KMS-11 (cell line): ENCODE data around the gene DLG2.

ENCODE experiments used
- H2AFZ ChIP-seq: fragments of 200-600 bp; sonication (generic); 2 replicates; pipeline ENCODE4 v1.6.1; 2016; ENCODE audit warnings: antibody characterized with exemption, mixed run types, low read depth
- H3K27ac ChIP-seq: fragments of 200-600 bp; sonication (generic); 2 replicates; pipeline ENCODE4 v1.6.1; 2016; ENCODE audit warnings: mild to moderate bottlenecking, mixed run types
- H3K27me3 ChIP-seq: fragments of 200-600 bp; sonication (generic); 2 replicates; pipeline ENCODE4 v1.6.1; 2017; ENCODE audit warnings: mild to moderate bottlenecking, low read depth, mixed run types, moderate library complexity; ENCODE audit not compliant: insufficient read depth
- H3K36me3 ChIP-seq: fragments of 200-600 bp; sonication (generic); 2 replicates; pipeline ENCODE4 v1.6.1; 2017; ENCODE audit warnings: mild to moderate bottlenecking, mixed run types; ENCODE audit not compliant: insufficient read depth
- H3K4me1 ChIP-seq: fragments of 200-600 bp; sonication (generic); 2 replicates; pipeline ENCODE4 v1.6.1; 2016; ENCODE audit warnings: mild to moderate bottlenecking, low read depth, mixed run types; ENCODE audit not compliant: poor library complexity, severe bottlenecking
- H3K4me2 ChIP-seq: fragments of 200-600 bp; sonication (generic); 2 replicates; pipeline ENCODE4 v1.7.0; 2016; ENCODE audit warnings: mild to moderate bottlenecking, mixed run types
- H3K4me3 ChIP-seq: fragments of 200-600 bp; sonication (generic); IDR thresholded peaks from 2 replicates; pipeline ENCODE4 v1.6.1; 2017; ENCODE audit warnings: low read depth, low read length, mixed read lengths; ENCODE audit not compliant: insufficient read depth
- H3K79me2 ChIP-seq: fragments of 200-600 bp; sonication (generic); 2 replicates; pipeline ENCODE4 v1.6.1; 2016; ENCODE audit warnings: low read depth, mixed run types; ENCODE audit not compliant: insufficient read depth
- H3K9ac ChIP-seq: fragments of 200-600 bp; sonication (generic); 2 replicates; pipeline ENCODE4 v1.6.1; 2016; ENCODE audit warnings: mild to moderate bottlenecking, mixed run types
- H4K20me1 ChIP-seq: fragments of 200-600 bp; sonication (generic); 2 replicates; pipeline ENCODE4 v1.6.1; 2016; ENCODE audit warnings: mild to moderate bottlenecking, mixed run types; ENCODE audit not compliant: insufficient read depth
- TF ChIP-seq, protein P1 (sequence below): fragments of 200-600 bp; sonication (generic); conservative IDR thresholded peaks from 2 replicates; pipeline ENCODE4 v1.6.1; 2017; ENCODE audit warnings: low read depth, mild to moderate bottlenecking, antibody characterized with exemption, low read length, moderate library complexity, mixed read lengths

Gene DLG2

DNA sequence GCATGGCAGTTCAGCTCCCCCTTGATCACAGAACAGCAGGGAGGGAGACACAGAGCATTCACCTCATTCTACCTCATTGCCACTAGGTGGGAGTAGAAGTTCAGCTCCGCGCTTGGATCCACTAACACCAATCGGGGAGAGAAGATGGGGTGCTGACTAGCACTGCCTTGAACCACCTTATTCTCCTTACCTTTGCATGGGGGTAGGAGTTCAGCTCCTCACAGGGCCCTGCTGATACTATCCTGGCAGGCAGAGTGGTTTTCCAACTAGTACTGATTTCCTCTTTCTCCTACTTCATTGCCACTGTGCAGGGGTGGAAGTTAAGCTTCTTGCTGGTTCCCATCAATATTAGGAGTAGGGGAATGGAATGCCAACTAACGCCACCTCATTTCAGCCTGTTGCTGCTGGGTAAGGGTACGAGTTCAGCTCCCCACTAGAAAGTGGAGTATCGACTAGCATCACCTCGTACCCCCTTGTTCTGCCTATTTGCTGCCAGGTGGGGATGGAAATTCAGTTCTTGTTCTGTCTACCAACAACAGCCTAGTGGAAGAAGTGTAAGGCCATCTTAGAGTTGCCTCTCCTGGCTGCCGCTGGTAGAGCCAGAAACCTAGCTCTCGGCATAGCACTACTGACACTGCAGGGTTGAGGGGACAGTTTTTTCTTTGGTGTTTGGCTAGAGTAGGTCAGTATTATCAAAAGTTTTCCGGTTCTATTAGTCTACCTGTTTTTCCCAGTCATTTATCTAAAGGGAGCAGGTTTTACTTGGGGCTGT lies 1790.1 kb downstream of the DLG2 start:
- Histone ChIP-seq H3K79me2 (no peaks in the 10 kb centered on the region), H2AFZ (no peak overlapping the region), H3K4me3 (no peak overlapping the region), H4K20me1 (no peaks in the 10 kb centered on the region), H3K36me3 (no peaks in the 10 kb centered on the region), H3K4me2 (no peak overlapping the region), H3K27ac (no peak overlapping the region), H3K9ac (no peak overlapping the region), H3K27me3 (no peaks in the 10 kb centered on the region), H3K4me1 (peaks cover 25% of the 10 kb centered on the region)
- TF ChIP-seq, protein P1, sequence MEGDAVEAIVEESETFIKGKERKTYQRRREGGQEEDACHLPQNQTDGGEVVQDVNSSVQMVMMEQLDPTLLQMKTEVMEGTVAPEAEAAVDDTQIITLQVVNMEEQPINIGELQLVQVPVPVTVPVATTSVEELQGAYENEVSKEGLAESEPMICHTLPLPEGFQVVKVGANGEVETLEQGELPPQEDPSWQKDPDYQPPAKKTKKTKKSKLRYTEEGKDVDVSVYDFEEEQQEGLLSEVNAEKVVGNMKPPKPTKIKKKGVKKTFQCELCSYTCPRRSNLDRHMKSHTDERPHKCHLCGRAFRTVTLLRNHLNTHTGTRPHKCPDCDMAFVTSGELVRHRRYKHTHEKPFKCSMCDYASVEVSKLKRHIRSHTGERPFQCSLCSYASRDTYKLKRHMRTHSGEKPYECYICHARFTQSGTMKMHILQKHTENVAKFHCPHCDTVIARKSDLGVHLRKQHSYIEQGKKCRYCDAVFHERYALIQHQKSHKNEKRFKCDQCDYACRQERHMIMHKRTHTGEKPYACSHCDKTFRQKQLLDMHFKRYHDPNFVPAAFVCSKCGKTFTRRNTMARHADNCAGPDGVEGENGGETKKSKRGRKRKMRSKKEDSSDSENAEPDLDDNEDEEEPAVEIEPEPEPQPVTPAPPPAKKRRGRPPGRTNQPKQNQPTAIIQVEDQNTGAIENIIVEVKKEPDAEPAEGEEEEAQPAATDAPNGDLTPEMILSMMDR: peak; percentile 84

DNA sequence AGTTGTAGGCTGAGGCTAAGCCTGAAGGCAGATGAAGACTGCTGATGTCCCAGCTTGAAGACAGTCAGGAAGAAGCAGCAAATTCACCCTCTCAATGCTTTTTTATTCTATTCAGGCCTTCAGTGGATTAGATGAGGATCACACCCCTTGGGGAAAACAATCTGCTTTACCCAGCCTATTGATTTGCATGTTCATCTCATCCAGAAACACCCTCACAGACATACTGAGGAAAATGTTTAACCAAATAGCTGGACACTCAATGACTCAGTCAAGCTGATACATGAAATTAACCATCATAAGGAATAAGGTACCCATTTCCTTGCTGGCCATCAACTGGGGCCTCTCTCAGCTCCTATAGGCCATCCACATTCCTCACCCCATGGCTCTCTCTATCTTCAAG lies 1791.1 kb downstream of the DLG2 start:
- Histone ChIP-seq H3K27ac (no peak overlapping the region), H3K9ac (no peak overlapping the region), H2AFZ (no peak overlapping the region), H3K36me3 (no peaks in the 10 kb centered on the region), H3K27me3 (no peaks in the 10 kb centered on the region), H4K20me1 (no peaks in the 10 kb centered on the region), H3K4me1 (peaks cover 25% of the 10 kb centered on the region), H3K79me2 (no peaks in the 10 kb centered on the region), H3K4me2 (no peak overlapping the region), H3K4me3 (no peak overlapping the region)
- TF ChIP-seq, protein P1: no peak

DNA sequence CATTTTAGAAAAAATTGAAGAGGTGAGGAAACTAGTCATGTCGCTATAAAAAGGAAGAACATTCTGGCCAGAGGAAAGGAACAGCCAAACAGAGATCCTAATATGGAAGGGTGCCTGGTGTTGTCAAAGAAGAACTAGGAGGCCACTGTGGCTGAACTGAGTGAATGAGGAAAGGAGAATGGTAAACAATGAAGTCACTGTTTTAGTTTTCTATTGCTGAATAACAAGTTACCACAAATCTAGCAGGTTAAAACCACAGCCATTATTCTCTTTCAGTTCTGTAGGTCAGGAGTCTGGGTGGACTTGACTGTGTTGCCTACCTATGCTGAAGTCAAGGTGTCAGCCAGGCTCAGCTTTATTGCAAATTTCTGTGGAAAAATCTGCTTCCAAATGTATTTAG lies 1791.7 kb downstream of the DLG2 start:
- H3K27me3 ChIP-seq: no peaks in the 10 kb centered on the region
- peak overlapping the region; percentile 7; the same call in 1 of the 2 replicates for H3K4me2 ChIP-seq
- no peaks in the 10 kb centered on the region for H3K36me3 ChIP-seq
- no peaks in the 10 kb centered on the region for H3K79me2 ChIP-seq
- H2AFZ ChIP-seq: no peak overlapping the region
- H3K4me3 ChIP-seq: no peak overlapping the region
- H3K9ac ChIP-seq: no peak overlapping the region
- TF ChIP-seq, protein P1: no peak
- H3K4me1 ChIP-seq: peaks cover 25% of the 10 kb centered on the region
- H3K27ac ChIP-seq: no peak overlapping the region
- H4K20me1 ChIP-seq: no peaks in the 10 kb centered on the region

DNA sequence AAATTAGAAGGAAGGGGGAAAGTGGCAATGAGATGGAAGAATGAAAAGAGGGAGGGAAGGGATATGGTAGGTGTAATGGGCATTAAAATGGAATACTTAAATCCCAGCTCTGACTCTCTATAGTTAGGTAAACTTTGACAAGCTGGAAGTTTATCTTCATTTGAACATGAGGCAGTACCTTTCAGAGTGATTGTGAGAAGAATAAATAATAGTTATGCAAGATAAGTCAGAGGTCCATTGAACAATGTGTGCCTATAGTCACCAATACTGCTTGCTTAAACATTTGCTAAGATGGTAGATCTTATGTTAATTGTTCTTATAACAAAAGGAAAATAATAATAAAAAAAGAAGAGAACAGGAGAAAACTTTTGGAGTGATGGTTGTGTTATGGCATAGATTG lies 1795.2 kb downstream of the DLG2 start:
- no peaks in the 10 kb centered on the region for H3K79me2 ChIP-seq
- peaks cover 25% of the 10 kb centered on the region for H3K4me1 ChIP-seq
- no peaks in the 10 kb centered on the region for H3K36me3 ChIP-seq
- no peak overlapping the region for H3K4me2 ChIP-seq
- H3K9ac ChIP-seq: no peak overlapping the region
- TF ChIP-seq, protein P1: no peak
- no peak overlapping the region for H3K27ac ChIP-seq
- no peaks in the 10 kb centered on the region for H3K27me3 ChIP-seq
- no peaks in the 10 kb centered on the region for H4K20me1 ChIP-seq
- H3K4me3 ChIP-seq: no peak overlapping the region
- no peak overlapping the region for H2AFZ ChIP-seq
